HL-60 (cell line): ENCODE results near the gene ACTG1.

Source experiments
- CTCF ChIP-seq: IDR thresholded peaks from one replicate; pipeline ENCODE4 v1.5.1; 2011; ENCODE audit warnings: low read length, control low read depth, inconsistent platforms; ENCODE audit not compliant: insufficient read depth
- GABPA ChIP-seq: IDR thresholded peaks from 2 replicates; pipeline ENCODE4 v1.6.1; 2012; ENCODE audit warnings: low read depth
- POLR2AphosphoS5 ChIP-seq: IDR thresholded peaks from 2 replicates; pipeline ENCODE4 v1.6.1; 2012; ENCODE audit warnings: low read depth
- REST ChIP-seq: IDR thresholded peaks from 2 replicates; pipeline ENCODE4 v1.6.1; 2012; ENCODE audit warnings: low read depth; ENCODE audit not compliant: insufficient replicate concordance
- SPI1 ChIP-seq: IDR thresholded peaks from 2 replicates; pipeline ENCODE4 v1.6.1; 2012; ENCODE audit warnings: low read depth, mild to moderate bottlenecking, borderline replicate concordance

- no peak for TF ChIP-seq CTCF
- TF ChIP-seq GABPA: no peak
- TF ChIP-seq POLR2AphosphoS5: no peak
- TF ChIP-seq REST: peak; percentile 2
- no peak for TF ChIP-seq SPI1
Observed at GRCh38 chr17:81481815-81482505, 30.6 kb downstream of the ACTG1 start.
